Measurements from ENCODE around the gene SCN8A. TPM values are rescaled to one million over a fixed set of nuclear protein-coding genes. Genes with fewer than 3 reads are reported as not detected.

The SCN8A gene
- total RNA-seq, 3 donors from 2014 or later, result 0.32 to 5.0 (median 1.6) TPM

GRCh38 chr12:51755251-51755650 is 164.2 kb downstream of the SCN8A start:
- intact Hi-C loops (cut with DNase I; ENCODE audit: low total_unique reads), result no loop called here
- no peak for TF ChIP-seq CTCF (IDR thresholded peaks at IDR 0.05)
- no peak for TF ChIP-seq POLR2A (IDR thresholded peaks at IDR 0.05)
- no peak for TF ChIP-seq POLR2AphosphoS5 (IDR thresholded peaks at IDR 0.05)
- Histone ChIP-seq H3K27ac (no peak overlapping the region), H3K9me3 (no peaks in the 10 kb centered on the region), H3K36me3 (no peaks in the 10 kb centered on the region), H3K27me3 (no peaks in the 10 kb centered on the region), H3K4me3 (no peak overlapping the region), H3K4me1 (no peaks in the 10 kb centered on the region)
- no peak for DNase-seq (ENCODE audit: low spot score in 2 of 2)

- intact Hi-C loops (cut with DNase I; ENCODE audit: low total_unique reads), result no loop called here
- DNase-seq (ENCODE audit: low spot score in 2 of 2), result no peak
- Histone ChIP-seq H3K36me3 (no peaks in the 10 kb centered on the region), H3K9me3 (no peaks in the 10 kb centered on the region), H3K27me3 (no peaks in the 10 kb centered on the region), H3K4me3 (no peak overlapping the region), H3K27ac (no peak overlapping the region), H3K4me1 (no peaks in the 10 kb centered on the region)
- TF ChIP-seq CTCF (IDR thresholded peaks at IDR 0.05) (no peak), POLR2A (IDR thresholded peaks at IDR 0.05) (no peak), POLR2AphosphoS5 (IDR thresholded peaks at IDR 0.05) (no peak)
Observed at GRCh38 chr12:51759175-51759574, 168.1 kb downstream of the SCN8A start.

- intact Hi-C loops (cut with DNase I; ENCODE audit: low total_unique reads), result no loop called here
- Histone ChIP-seq H3K27me3 (no peaks in the 10 kb centered on the region), H3K4me1 (no peaks in the 10 kb centered on the region), H3K4me3 (no peak overlapping the region), H3K36me3 (no peaks in the 10 kb centered on the region), H3K27ac (no peak overlapping the region), H3K9me3 (no peaks in the 10 kb centered on the region)
- TF ChIP-seq POLR2AphosphoS5 (IDR thresholded peaks at IDR 0.05) (no peak), CTCF (IDR thresholded peaks at IDR 0.05) (no peak), POLR2A (IDR thresholded peaks at IDR 0.05) (no peak)
- DNase-seq (ENCODE audit: low spot score in 2 of 2), result no peak
Observed at GRCh38 chr12:51759695-51760094, 168.7 kb downstream of the SCN8A start.

GRCh38 chr12:51760231-51760630 is 169.2 kb downstream of the SCN8A start:
- no peaks in the 10 kb centered on the region for H3K4me1 ChIP-seq
- no peak overlapping the region for H3K4me3 ChIP-seq
- no peak overlapping the region for H3K27ac ChIP-seq
- no peaks in the 10 kb centered on the region for H3K9me3 ChIP-seq
- no peaks in the 10 kb centered on the region for H3K36me3 ChIP-seq
- no peak for DNase-seq (ENCODE audit: low spot score in 2 of 2)
- no peak for TF ChIP-seq POLR2A (IDR thresholded peaks at IDR 0.05)
- TF ChIP-seq POLR2AphosphoS5 (IDR thresholded peaks at IDR 0.05), result no peak
- no peak for TF ChIP-seq CTCF (IDR thresholded peaks at IDR 0.05)
- intact Hi-C loops (cut with DNase I; ENCODE audit: low total_unique reads), result no loop called here
- no peaks in the 10 kb centered on the region for H3K27me3 ChIP-seq

- TF ChIP-seq CTCF (IDR thresholded peaks at IDR 0.05) (no peak), POLR2AphosphoS5 (IDR thresholded peaks at IDR 0.05) (no peak), POLR2A (IDR thresholded peaks at IDR 0.05) (no peak)
- intact Hi-C loops (cut with DNase I; ENCODE audit: low total_unique reads), result no loop called here
- no peak for DNase-seq (ENCODE audit: low spot score in 2 of 2)
- Histone ChIP-seq H3K27ac (no peak overlapping the region), H3K36me3 (no peaks in the 10 kb centered on the region), H3K4me3 (no peak overlapping the region), H3K27me3 (no peaks in the 10 kb centered on the region), H3K9me3 (no peaks in the 10 kb centered on the region), H3K4me1 (no peaks in the 10 kb centered on the region)
Observed at GRCh38 chr12:51763743-51764142, 172.7 kb downstream of the SCN8A start.

Measured in breast epithelium (tissue), 4 donors.